Stomach (tissue), 9 donors: ENCODE measurements around the gene FCN3. TPM values are rescaled to one million over a fixed set of nuclear protein-coding genes. Genes with fewer than 3 reads are reported as not detected.
"Not testable (repeated sequence)": the region's sequence is repeated elsewhere in the genome, so short reads cannot be mapped to it uniquely, and the experiment has no call there.

Experiments
- DNase-seq, 2 donors: peaks; one replicate each; pipeline versions ENCODE4 v3.0.0 to v3.0.0-alpha.2; 2013 to 2019
- H3K27ac ChIP-seq, 5 donors: fragments of 200-600 bp in 4 of 5; sonication (generic) in 4 of 5; one replicate each; pipeline ENCODE4 v1.5.1; 2013 to 2019; ENCODE audit warnings: mild to moderate bottlenecking in 1 of 5, moderate library complexity in 1 of 5
- H3K27me3 ChIP-seq, 3 donors: fragments of 200-600 bp; sonication (generic); one replicate each; pipeline ENCODE4 v1.5.1; 2017 to 2019; ENCODE audit warnings: mixed run types in 1 of 3
- H3K36me3 ChIP-seq, 4 donors: fragments of 200-600 bp; sonication (generic); 1 replicate in 3 of 4; 2 replicates in 1 of 4; pipeline ENCODE4 v1.5.1; 2016 to 2019
- H3K4me1 ChIP-seq, 4 donors: fragments of 200-600 bp; sonication (generic); one replicate each; pipeline ENCODE4 v1.5.1; 2016 to 2019
- H3K4me3 ChIP-seq, 4 donors: fragments of 200-600 bp; sonication (generic) in 3 of 4; one replicate each; pipeline ENCODE4 v1.5.1; 2016 to 2019; ENCODE audit warnings: mild to moderate bottlenecking in 1 of 4
- H3K9me3 ChIP-seq, 4 donors: fragments of 200-600 bp; sonication (generic); one replicate each; pipeline ENCODE4 v1.5.1; 2016 to 2019
- EP300 ChIP-seq: sonication (generic); formaldehyde crosslinking; IDR thresholded peaks from one replicate; pipeline ENCODE4 v1.6.1; 2017; ENCODE audit warnings: antibody characterized with exemption
- POLR2A ChIP-seq, 4 donors: fragments of 450-650 bp; IDR thresholded peaks; one replicate each; pipeline ENCODE4 v1.6.1; 2016; ENCODE audit warnings: antibody characterized with exemption in 4 of 4, control low read depth in 2 of 4, mild to moderate bottlenecking in 1 of 4, moderate library complexity in 1 of 4
- POLR2AphosphoS5 ChIP-seq, 3 donors: sonication (generic); formaldehyde crosslinking; IDR thresholded peaks; one replicate each; pipeline ENCODE4 v1.6.1; 2016; ENCODE audit warnings: antibody characterized with exemption in 3 of 3
- WGBS, 5 donors: extraction: QIAGEN DNeasy Blood & Tissue Kit in 3 of 5; methylation state at CpG; one replicate each; pipeline versions ENCODE4 v1.1.5 to v1.1.7; 2013 to 2018; 5-methylcytosine and 5-hydroxymethylcytosine counted together
- intact Hi-C: fragments of 100-400 bp; cut with DNase I; formaldehyde crosslinking; loops from one replicate; pipeline ENCODE4 v1.15.1; 2023; ENCODE audit warnings: low total_unique reads
- polyA plus RNA-seq, 3 donors: library from polyadenylated mRNA; stranded (reverse); fragments of 200-250 nt; gene quantifications; one replicate each; pipeline ENCODE4 v1.2.3, GENCODE V29; 2013
- total RNA-seq, 5 donors: library from RNA; depleted of rRNA; stranded (reverse); fragments of >200 nt; gene quantifications; one replicate each; pipeline versions ENCODE4 v1.1.0 to v1.2.3, GENCODE V29; 2014 to 2016
- TF ChIP-seq, protein P1 (sequence below), 7 experiments: fragments of 450-650 bp in 4 of 7; fragments of 200-600 bp in 3 of 7; sonication (generic) in 3 of 7; IDR thresholded peaks; one replicate each; pipeline ENCODE4 v1.5.1; 2016 to 2019; ENCODE audit warnings: antibody characterized with exemption in 7 of 7, control low read depth in 2 of 7, mild to moderate bottlenecking in 1 of 7
- donor health status: healthy with polysubstance abuse.
- donor health status: Bipolar disorder and iron deficiency.
- donor health status: healthy.

The FCN3 gene
- total and polyA plus RNA-seq, 8 donors: 0.55 to 15.2 (median 4.6) TPM; not detected in 2

DNA sequence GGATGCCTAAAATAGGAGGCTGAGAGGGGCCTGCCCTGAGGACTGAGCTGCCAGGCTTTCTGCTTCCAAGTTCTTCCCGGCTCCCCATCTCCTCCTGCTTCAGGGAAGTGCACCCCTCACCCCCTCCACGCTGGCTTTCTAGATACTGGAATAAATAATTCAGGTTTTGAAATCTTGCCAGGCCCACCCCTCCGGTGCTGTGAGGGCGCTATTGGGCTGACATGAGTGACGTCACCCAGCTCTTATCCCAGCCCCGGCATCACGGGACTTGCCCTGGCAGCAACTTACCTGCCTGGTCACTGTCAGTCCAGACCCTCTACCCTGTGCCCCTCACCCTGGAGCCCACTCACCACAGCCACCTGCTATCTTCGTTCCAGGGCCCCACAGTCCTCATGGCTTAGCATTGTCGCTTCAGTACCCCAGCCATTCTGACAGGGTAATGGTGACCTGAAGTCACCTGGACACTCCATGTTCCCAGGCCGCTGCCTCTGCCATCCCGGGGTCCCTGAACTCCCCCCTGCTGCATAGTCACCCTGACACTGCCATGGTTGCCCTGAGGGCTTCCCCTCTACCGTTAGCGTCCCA lies 17.0 kb upstream of the FCN3 start:
- TF ChIP-seq POLR2AphosphoS5 (IDR thresholded peaks at IDR 0.05): no peak
- TF ChIP-seq, protein P1, sequence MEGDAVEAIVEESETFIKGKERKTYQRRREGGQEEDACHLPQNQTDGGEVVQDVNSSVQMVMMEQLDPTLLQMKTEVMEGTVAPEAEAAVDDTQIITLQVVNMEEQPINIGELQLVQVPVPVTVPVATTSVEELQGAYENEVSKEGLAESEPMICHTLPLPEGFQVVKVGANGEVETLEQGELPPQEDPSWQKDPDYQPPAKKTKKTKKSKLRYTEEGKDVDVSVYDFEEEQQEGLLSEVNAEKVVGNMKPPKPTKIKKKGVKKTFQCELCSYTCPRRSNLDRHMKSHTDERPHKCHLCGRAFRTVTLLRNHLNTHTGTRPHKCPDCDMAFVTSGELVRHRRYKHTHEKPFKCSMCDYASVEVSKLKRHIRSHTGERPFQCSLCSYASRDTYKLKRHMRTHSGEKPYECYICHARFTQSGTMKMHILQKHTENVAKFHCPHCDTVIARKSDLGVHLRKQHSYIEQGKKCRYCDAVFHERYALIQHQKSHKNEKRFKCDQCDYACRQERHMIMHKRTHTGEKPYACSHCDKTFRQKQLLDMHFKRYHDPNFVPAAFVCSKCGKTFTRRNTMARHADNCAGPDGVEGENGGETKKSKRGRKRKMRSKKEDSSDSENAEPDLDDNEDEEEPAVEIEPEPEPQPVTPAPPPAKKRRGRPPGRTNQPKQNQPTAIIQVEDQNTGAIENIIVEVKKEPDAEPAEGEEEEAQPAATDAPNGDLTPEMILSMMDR (IDR thresholded peaks at IDR 0.05): no peak
- no peak for TF ChIP-seq EP300
- no peak for TF ChIP-seq POLR2A (IDR thresholded peaks at IDR 0.05)
- peak; percentile 46 to 85 for DNase-seq
- Histone ChIP-seq H3K9me3 (no peaks in the 10 kb centered on the region), H3K36me3 (no peaks in the 10 kb centered on the region), H3K4me1 (peaks cover 22 to 35% (median 25%) of the 10 kb centered on the region in 4 donors), H3K4me3 (peak overlapping the region; percentile 44 to 58 (median 50)), H3K27ac (peak overlapping the region in 4 of 5 donors; percentile 30 to 83 (median 68)), H3K27me3 (peaks cover 0 to 6% (median 0%) of the 10 kb centered on the region in 3 donors)
- intact Hi-C loops: loop anchor here (5.0 kb wide), 2 partner anchors 34 to 89 kb away; no protein-coding TSS in a partner anchor
- WGBS, 5 donors: 5 to 11% (median 6%) methylated on average over 13 of the region's 13 CpGs

DNA sequence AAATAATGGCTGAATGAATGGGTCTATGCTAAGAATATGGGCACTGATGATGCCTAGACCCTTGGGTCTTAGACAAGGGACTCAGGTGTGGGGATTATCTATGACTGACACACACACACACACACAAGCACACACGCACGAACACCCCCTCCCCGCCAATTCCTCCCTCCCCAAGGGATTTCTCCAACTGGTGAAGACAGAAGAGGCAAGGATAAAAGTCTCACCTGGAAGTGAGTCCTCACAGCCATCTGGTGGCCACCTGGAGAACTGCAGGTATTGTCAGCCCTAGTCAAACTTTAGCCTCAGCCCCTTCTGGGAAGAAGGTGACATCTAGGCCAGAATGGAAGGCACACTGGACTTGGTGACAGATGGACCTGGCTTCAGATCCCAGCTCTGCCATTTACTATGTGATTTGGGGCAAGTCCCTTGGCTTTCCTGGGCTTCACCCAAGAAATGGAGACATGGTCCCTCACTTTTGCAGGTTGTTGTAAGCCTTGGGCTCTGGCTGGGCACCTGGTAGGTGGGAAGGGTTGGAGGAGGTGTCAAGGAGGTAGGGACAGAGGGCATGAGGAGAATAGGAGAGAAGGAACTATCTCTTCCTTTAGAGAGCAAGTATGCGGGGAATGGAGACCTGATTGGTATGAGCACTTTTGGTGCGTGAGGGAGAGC lies 13.8 kb upstream of the FCN3 start:
- no peaks in the 10 kb centered on the region for H3K36me3 ChIP-seq
- no peaks in the 10 kb centered on the region for H3K9me3 ChIP-seq
- intact Hi-C loops: no loop called here
- no peak overlapping the region for H3K4me3 ChIP-seq
- H3K27ac ChIP-seq: peak overlapping the region in 1 of 5 donors; percentile 45
- peaks cover 17 to 26% (median 20%) of the 10 kb centered on the region in 4 donors for H3K4me1 ChIP-seq
- peak; percentile 83 to 86 for DNase-seq
- 39 to 43% (median 41%) methylated on average over 5 of the region's 5 CpGs for WGBS, 5 donors
- H3K27me3 ChIP-seq: peaks cover 0 to 8% (median 0%) of the 10 kb centered on the region in 3 donors
- TF ChIP-seq POLR2AphosphoS5 (IDR thresholded peaks at IDR 0.05) (peak in 1 of 3 donors; percentile 40), POLR2A (IDR thresholded peaks at IDR 0.05) (no peak)
- TF ChIP-seq, protein P1 (IDR thresholded peaks at IDR 0.05): peak in 6 of 7 experiments; percentile 61 to 97 (median 90)

DNA sequence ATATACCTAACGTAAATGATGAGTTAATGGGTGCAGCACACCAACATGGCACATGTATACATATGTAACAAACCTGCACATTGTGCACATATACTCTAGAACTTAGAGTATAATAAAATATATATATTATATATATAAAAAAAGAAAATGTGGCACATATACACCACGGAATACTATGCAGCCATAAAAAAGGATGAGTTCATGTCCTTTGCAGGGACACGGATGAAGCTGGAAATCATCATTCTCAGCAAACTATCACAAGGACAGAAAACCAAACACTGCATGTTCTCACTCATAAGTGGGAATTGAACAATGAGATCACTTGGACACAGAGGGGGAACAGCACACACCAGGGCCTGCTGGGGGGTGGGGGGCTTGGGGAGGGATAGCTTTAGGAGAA lies 10.2 kb upstream of the FCN3 start:
- H3K36me3 ChIP-seq: not testable (repeated sequence)
- 82 to 98% (median 93%) methylated on average over 3 of the region's 3 CpGs for WGBS, 5 donors

DNA sequence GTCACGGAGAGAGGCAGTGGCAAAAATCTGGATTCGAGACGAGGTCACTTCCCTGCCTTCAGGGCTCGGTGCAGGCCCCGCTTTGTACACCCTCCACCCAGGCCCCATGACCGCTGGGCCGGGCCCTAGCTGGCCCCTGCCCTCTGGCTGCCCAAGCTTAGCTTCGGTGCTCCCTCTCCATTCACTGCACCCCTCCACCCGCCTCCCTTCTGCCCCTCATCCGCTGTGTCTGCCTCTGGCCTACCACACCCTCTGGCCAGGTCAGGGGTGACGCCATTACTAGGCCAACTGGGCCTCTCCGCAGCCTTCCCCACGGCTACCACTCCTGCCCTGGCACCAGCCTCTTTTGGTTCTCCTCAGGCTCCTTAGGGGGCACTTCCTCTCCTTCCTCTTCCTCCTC lies 9.0 kb upstream of the FCN3 start:
- Histone ChIP-seq H3K4me1 (peaks cover 6 to 12% (median 8%) of the 10 kb centered on the region in 4 donors), H3K4me3 (no peak overlapping the region), H3K27ac (no peak overlapping the region), H3K36me3 (no peaks in the 10 kb centered on the region), H3K9me3 (no peaks in the 10 kb centered on the region), H3K27me3 (peaks cover 0 to 17% (median 5%) of the 10 kb centered on the region in 3 donors)
- 84 to 90% (median 86%) methylated on average over 13 of the region's 13 CpGs for WGBS, 5 donors
- TF ChIP-seq POLR2AphosphoS5 (IDR thresholded peaks at IDR 0.05): no peak
- no peak for TF ChIP-seq POLR2A (IDR thresholded peaks at IDR 0.05)
- TF ChIP-seq, protein P1 (IDR thresholded peaks at IDR 0.05): no peak
- TF ChIP-seq EP300: no peak
- no peak for DNase-seq
- intact Hi-C loops: no loop called here

More for the DNA sequence above, 10.2 kb upstream of the FCN3 start:
- H3K9me3 ChIP-seq, intact Hi-C loops, H3K27ac ChIP-seq, H3K4me3 ChIP-seq, DNase-seq: not testable (repeated sequence)
- Histone ChIP-seq H3K4me1 (peaks cover 6 to 12% (median 9%) of the 10 kb centered on the region in 4 donors), H3K27me3 (peaks cover 0 to 17% (median 5%) of the 10 kb centered on the region in 3 donors)
